ENCODE measurements around the gene TRIM60.
"Not testable (repeated sequence)": the region's sequence is repeated elsewhere in the genome, so short reads cannot be mapped to it uniquely, and the experiment has no call there.

Gene TRIM60

GRCh38 chr4:165031436-165032211 is at the start of gene TRIM60:
Gene TRIM60, plus strand, starts transcription at chr4:165031999. Its CDS starts 8,074 bp downstream, at chr4:165040073.
- DNase-seq (ENCODE audit: low read depth in 2 of 3, low spot score in 2 of 3): no peak

DNA sequence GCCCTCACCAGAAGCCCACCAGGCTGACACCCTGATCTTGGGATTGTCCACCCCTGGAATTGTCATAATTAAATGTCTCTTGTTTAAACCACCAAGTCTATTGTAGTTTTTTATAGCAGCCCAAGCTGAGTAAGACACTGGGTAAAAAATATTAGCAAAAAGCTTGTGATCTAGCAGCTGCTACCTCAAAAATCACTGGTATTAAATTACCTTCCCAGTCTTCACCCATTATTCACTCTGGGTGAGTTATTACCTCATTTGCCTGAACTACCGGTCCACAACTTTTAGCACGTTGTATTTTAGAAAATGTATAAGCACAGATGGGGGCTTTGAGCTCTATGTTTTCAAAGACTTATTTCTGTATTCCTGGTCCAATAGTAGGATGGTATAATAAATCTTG is 42.3 kb upstream of the TRIM60 start:
- DNase-seq (ENCODE audit: low read depth in 2 of 3, low spot score in 2 of 3): no peak

GRCh38 chr4:164990786-164991185 is 41.0 kb upstream of the TRIM60 start:
- DNase-seq (ENCODE audit: low read depth in 2 of 3, low spot score in 2 of 3): not testable (repeated sequence)

- not testable (repeated sequence) for DNase-seq (ENCODE audit: low read depth in 2 of 3, low spot score in 2 of 3)
Measured at GRCh38 chr4:164996123-164996522, 35.7 kb upstream of the TRIM60 start.

DNA sequence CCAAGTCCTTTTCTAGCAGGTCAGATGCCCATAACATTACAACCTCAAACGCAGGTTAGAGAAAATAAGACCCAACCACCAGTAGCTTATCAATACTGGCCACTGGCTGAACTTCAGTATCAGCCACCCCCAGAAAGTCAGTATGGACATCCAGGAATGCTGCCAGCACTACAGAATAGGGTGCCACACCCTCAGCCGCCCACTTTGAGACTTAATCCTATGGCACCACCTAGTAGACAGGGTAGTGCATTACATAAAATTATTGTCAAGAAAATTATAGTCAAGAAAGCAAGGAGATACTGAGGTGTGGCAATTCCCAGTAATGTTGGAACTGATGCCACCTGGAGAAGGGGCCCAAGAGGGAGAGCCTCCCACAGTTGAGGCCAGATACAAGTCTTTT is 34.5 kb upstream of the TRIM60 start:
- DNase-seq (ENCODE audit: low read depth in 2 of 3, low spot score in 2 of 3): no peak

DNA sequence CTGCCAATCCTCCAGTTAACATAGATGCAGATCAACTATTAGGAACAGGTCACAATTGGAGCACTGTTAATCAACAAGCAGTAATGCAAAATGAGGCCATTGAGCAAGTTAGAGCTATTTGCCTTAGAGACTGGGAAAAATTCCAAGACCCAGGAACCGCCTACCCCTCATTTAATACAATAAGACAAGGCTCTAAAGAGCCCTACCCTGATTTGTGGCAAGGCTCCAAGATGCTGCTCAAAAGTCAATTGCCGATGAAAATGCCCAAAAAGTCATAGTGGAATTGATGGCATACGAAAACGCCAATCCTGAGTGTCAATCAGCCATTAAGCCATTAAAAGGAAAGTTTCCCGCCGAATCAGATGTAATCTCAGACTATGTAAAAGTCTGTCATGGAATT is 33.9 kb upstream of the TRIM60 start:
- DNase-seq (ENCODE audit: low read depth in 2 of 3, low spot score in 2 of 3): no peak

GRCh38 chr4:164998526-164999080 is 33.2 kb upstream of the TRIM60 start:
- DNase-seq (ENCODE audit: low read depth in 2 of 3, low spot score in 2 of 3): not testable (repeated sequence)

GRCh38 chr4:165001957-165002356 is 29.8 kb upstream of the TRIM60 start:
- DNase-seq (ENCODE audit: low read depth in 2 of 3, low spot score in 2 of 3): not testable (repeated sequence)

GRCh38 chr4:165005352-165005925 is 26.4 kb upstream of the TRIM60 start:
- DNase-seq (ENCODE audit: low read depth in 2 of 3, low spot score in 2 of 3): no peak

DNA sequence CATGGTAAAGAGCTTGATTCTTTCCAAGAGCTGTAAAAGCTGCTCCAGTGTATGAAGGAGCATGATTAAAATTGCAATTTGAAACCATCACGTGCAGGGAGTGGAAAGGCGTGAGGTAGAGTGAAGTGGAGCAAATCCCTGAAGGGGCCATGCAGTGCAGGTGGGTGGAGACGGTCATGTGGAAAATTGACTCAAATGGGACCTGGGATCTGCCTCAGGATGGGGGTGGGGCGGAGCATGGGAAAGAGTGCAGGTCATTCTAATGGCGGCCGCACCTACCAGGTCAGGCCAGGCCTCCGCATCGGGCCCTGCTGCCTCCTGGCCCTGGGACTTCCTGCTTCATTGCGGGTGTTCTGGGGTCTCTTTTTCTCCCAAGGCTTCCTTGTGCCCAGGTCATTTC is 25.3 kb upstream of the TRIM60 start:
- no peak for DNase-seq (ENCODE audit: low read depth in 2 of 3, low spot score in 2 of 3)

- DNase-seq (ENCODE audit: low read depth in 2 of 3, low spot score in 2 of 3): no peak
Measured at GRCh38 chr4:165006886-165007285, 24.9 kb upstream of the TRIM60 start.

- no peak for DNase-seq (ENCODE audit: low read depth in 2 of 3, low spot score in 2 of 3)
Measured at GRCh38 chr4:165009493-165010227, 22.1 kb upstream of the TRIM60 start.

DNA sequence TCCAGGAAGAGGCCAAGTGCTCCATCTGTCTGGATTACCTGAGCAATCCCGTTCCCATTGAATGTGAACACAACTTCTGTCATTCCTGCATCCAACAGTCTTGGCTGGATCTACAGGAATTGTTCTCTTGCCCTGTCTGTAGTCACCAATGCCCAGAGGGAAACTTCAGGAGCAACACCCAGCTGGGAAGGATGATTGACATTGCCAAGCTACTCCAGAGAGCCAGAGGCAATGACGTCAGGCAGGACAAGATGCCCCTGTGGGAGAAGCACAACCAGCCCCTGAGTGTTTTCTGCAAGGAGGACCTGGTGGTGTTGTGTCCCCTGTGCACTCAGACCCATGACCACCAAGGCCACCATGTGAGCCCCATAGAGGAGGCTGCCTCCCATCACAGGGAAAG is 21.3 kb upstream of the TRIM60 start:
- DNase-seq (ENCODE audit: low read depth in 2 of 3, low spot score in 2 of 3): no peak

DNA sequence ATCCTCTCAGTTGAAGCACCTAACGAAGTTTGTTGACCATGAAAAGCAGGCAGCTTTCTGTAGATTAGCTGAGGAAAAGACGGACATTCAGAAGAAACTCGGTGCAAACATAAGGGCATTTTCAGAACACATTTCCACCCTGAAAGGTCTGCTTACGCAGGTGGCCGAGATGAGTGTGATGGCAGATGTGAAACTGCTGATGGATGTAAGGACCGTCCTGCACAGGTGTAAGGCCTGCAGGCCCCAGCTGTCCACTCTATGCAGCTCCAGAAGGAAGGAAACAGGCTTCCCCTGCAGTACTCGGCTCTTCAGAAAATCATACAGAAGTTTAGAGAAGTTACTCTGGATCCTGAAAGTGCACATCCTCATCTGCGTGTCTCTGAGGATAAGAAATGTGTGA is 20.8 kb upstream of the TRIM60 start:
- no peak for DNase-seq (ENCODE audit: low read depth in 2 of 3, low spot score in 2 of 3)

- no peak for DNase-seq (ENCODE audit: low read depth in 2 of 3, low spot score in 2 of 3)
Measured at GRCh38 chr4:165011403-165011802, 20.4 kb upstream of the TRIM60 start.

DNA sequence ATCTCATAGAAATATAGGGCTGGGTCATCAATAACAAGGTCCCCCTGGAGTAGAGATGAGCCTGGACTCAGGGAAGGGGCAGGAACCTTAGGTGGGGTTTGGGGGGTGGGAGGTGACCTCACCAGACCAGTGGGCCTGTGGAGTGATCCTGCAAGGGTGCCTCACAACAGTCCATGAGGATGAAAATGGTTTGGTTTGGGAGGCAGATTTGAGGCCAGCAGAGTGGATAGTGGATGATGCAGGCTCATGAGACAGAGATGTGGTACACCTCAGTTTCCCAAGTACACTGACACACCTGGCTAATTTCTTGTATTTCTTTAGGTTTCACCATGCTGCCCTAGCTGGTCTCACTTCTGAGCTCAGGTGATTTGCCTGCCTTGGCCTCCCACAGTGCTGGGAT is 18.1 kb upstream of the TRIM60 start:
- DNase-seq (ENCODE audit: low read depth in 2 of 3, low spot score in 2 of 3): no peak

- DNase-seq (ENCODE audit: low read depth in 2 of 3, low spot score in 2 of 3): no peak
Measured at GRCh38 chr4:165016971-165017370, 14.8 kb upstream of the TRIM60 start.

DNA sequence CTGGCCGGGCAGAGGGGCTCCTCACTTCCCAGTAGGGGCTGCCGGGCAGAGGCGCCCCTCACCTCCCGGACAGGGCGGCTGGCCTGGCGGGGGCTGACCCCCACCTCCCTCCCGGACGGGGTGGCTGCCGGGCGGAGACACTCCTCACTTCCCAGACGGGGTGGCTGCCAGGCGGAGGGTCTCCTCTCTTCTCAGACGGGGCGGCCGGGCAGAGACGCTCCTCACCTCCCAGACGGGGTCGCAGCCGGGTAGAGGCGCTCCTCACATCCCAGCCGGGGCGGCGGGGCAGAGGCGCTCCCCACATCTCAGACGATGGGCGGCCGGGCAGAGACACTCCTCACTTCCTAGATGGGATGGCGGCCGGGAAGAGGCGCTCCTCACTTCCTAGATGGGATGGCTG is 11.8 kb upstream of the TRIM60 start:
- not testable (repeated sequence) for DNase-seq (ENCODE audit: low read depth in 2 of 3, low spot score in 2 of 3)

- DNase-seq (ENCODE audit: low read depth in 2 of 3, low spot score in 2 of 3): not testable (repeated sequence)
Measured at GRCh38 chr4:165025782-165026181, 6.0 kb upstream of the TRIM60 start.

DNA sequence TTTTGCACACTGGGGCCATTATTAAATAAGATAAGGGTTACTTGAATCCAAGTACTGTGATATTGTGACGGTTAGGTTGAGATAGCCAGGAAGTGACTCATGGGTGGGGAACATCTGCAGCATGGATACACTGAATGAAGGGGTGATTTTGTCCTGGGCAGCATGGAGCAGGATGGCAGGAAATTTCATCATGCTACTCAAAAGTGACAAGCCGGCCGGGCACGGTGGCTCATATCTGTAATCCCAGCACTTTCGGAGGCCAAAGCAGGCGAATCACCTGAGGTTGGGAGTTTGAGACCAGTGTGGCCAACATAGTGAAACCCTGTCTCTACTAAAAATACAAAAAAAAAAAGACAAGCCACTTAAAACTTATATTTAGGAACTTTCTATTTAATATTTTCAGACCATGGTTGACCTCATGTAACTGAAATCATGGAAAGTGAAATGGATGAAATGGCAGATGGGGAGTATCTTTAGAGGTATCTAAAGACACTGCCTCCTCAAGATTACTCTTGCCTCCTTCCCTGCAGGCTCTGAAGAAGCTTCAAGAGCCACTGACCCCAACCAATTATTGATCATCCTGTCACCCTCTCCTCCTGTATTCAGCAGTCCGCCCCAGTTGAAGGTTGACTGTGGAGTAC is 3.9 kb upstream of the TRIM60 start:
- no peak for DNase-seq (ENCODE audit: low read depth in 2 of 3, low spot score in 2 of 3)

DNA sequence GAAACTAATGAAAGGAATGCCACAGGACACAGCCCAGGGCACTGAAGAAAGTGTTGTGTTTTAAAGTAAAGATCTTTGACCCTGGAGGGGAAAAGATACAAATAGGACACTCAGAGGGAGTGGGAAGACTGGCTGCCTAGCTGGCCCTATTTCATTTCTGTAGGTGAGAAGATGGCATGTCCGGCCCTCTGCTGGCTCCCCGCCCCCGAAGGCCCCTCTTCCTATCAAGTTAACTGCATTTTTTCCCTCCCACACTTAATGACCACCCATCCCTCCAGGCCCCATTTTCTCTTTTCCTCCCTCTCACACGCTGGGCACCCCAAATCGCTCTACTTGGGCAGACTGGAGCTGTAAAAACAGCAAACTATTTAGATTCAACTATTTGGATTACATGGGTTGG is 16.4 kb downstream of the TRIM60 start:
- no peak for DNase-seq (ENCODE audit: low read depth in 2 of 3, low spot score in 2 of 3)
